ENCODE data around the gene PJA1.

PJA1 gene

GRCh38 chrX:69121321-69122000 lies 43.8 kb downstream of the PJA1 start:
- Histone ChIP-seq H3K36me3 (ENCODE audit: control insufficient read depth, insufficient read depth, low read length) (no peaks in the 10 kb centered on the region), H3K27ac (ENCODE audit: insufficient read depth, low read length, poor library complexity, severe bottlenecking) (no peak overlapping the region)

GRCh38 chrX:69120476-69120875 lies 44.8 kb downstream of the PJA1 start:
- H3K4me1 ChIP-seq (ENCODE audit: control insufficient read depth, insufficient read depth, low read length, poor library complexity, severe bottlenecking), result no peaks in the 10 kb centered on the region
- H3K36me3 ChIP-seq (ENCODE audit: control insufficient read depth, insufficient read depth, low read length), result no peaks in the 10 kb centered on the region
- no peak overlapping the region for H3K27ac ChIP-seq (ENCODE audit: insufficient read depth, low read length, poor library complexity, severe bottlenecking)

More at GRCh38 chrX:69121321-69122000, 43.8 kb downstream of the PJA1 start:
- Histone ChIP-seq H3K4me3 (ENCODE audit: insufficient read depth, low read depth, low read length, poor library complexity, severe bottlenecking) (no peak overlapping the region), H3K4me1 (ENCODE audit: control insufficient read depth, insufficient read depth, low read length, poor library complexity, severe bottlenecking) (no peaks in the 10 kb centered on the region), H3K27me3 (replicated peaks; ENCODE audit: control insufficient read depth, insufficient read depth, low read length, poor library complexity, severe bottlenecking) (no peaks in the 10 kb centered on the region), H3K9me3 (ENCODE audit: control insufficient read depth, low read length) (no peaks in the 10 kb centered on the region)
- DNase-seq, result no peak

GRCh38 chrX:69119122-69119521 lies 46.1 kb downstream of the PJA1 start:
- DNase-seq, result no peak
- H3K27ac ChIP-seq (ENCODE audit: insufficient read depth, low read length, poor library complexity, severe bottlenecking), result no peak overlapping the region
- H3K9me3 ChIP-seq (ENCODE audit: control insufficient read depth, low read length), result no peaks in the 10 kb centered on the region
- no peaks in the 10 kb centered on the region for H3K27me3 ChIP-seq (replicated peaks; ENCODE audit: control insufficient read depth, insufficient read depth, low read length, poor library complexity, severe bottlenecking)
- H3K4me3 ChIP-seq (ENCODE audit: insufficient read depth, low read depth, low read length, poor library complexity, severe bottlenecking), result no peak overlapping the region
- no peaks in the 10 kb centered on the region for H3K36me3 ChIP-seq (ENCODE audit: control insufficient read depth, insufficient read depth, low read length)
- no peaks in the 10 kb centered on the region for H3K4me1 ChIP-seq (ENCODE audit: control insufficient read depth, insufficient read depth, low read length, poor library complexity, severe bottlenecking)

More at GRCh38 chrX:69120476-69120875, 44.8 kb downstream of the PJA1 start:
- Histone ChIP-seq H3K27me3 (replicated peaks; ENCODE audit: control insufficient read depth, insufficient read depth, low read length, poor library complexity, severe bottlenecking) (no peaks in the 10 kb centered on the region), H3K4me3 (ENCODE audit: insufficient read depth, low read depth, low read length, poor library complexity, severe bottlenecking) (no peak overlapping the region), H3K9me3 (ENCODE audit: control insufficient read depth, low read length) (no peaks in the 10 kb centered on the region)
- DNase-seq, result no peak

GRCh38 chrX:69117876-69118526 lies 47.3 kb downstream of the PJA1 start:
- H3K4me1 ChIP-seq (ENCODE audit: control insufficient read depth, insufficient read depth, low read length, poor library complexity, severe bottlenecking), result no peaks in the 10 kb centered on the region
- DNase-seq, result no peak
- no peaks in the 10 kb centered on the region for H3K9me3 ChIP-seq (ENCODE audit: control insufficient read depth, low read length)
- no peak overlapping the region for H3K4me3 ChIP-seq (ENCODE audit: insufficient read depth, low read depth, low read length, poor library complexity, severe bottlenecking)
- H3K36me3 ChIP-seq (ENCODE audit: control insufficient read depth, insufficient read depth, low read length), result no peaks in the 10 kb centered on the region
- H3K27me3 ChIP-seq (replicated peaks; ENCODE audit: control insufficient read depth, insufficient read depth, low read length, poor library complexity, severe bottlenecking), result no peaks in the 10 kb centered on the region
- H3K27ac ChIP-seq (ENCODE audit: insufficient read depth, low read length, poor library complexity, severe bottlenecking), result no peak overlapping the region

- Histone ChIP-seq H3K4me1 (ENCODE audit: control insufficient read depth, insufficient read depth, low read length, poor library complexity, severe bottlenecking) (no peaks in the 10 kb centered on the region), H3K4me3 (ENCODE audit: insufficient read depth, low read depth, low read length, poor library complexity, severe bottlenecking) (no peak overlapping the region), H3K9me3 (ENCODE audit: control insufficient read depth, low read length) (no peaks in the 10 kb centered on the region), H3K27ac (ENCODE audit: insufficient read depth, low read length, poor library complexity, severe bottlenecking) (no peak overlapping the region), H3K27me3 (replicated peaks; ENCODE audit: control insufficient read depth, insufficient read depth, low read length, poor library complexity, severe bottlenecking) (no peaks in the 10 kb centered on the region), H3K36me3 (ENCODE audit: control insufficient read depth, insufficient read depth, low read length) (no peaks in the 10 kb centered on the region)
- DNase-seq, result no peak
Measured at GRCh38 chrX:69116077-69116476, 49.2 kb downstream of the PJA1 start.

DNA sequence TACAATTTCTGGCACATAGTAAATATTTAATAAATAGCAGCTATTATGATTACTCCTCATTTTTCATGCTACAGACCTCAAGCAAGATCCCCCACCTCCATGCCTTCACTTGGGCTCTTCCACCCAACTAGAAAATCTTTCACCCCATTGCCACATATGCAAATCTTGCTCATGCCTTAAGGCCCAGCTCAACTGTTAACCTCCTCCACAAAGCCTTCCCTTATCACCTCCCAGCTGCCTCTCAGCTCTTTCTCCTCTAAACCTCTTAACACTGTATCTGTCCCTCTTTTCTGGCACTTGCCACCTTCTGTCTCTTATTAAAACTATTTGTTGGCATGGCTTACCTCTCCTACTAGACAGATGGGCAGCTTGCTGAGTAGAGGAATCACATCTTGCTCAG lies 51.5 kb downstream of the PJA1 start:
- no peaks in the 10 kb centered on the region for H3K4me1 ChIP-seq (ENCODE audit: control insufficient read depth, insufficient read depth, low read length, poor library complexity, severe bottlenecking)
- no peak overlapping the region for H3K27ac ChIP-seq (ENCODE audit: insufficient read depth, low read length, poor library complexity, severe bottlenecking)
- no peaks in the 10 kb centered on the region for H3K36me3 ChIP-seq (ENCODE audit: control insufficient read depth, insufficient read depth, low read length)
- no peaks in the 10 kb centered on the region for H3K9me3 ChIP-seq (ENCODE audit: control insufficient read depth, low read length)
- no peak for DNase-seq
- no peak overlapping the region for H3K4me3 ChIP-seq (ENCODE audit: insufficient read depth, low read depth, low read length, poor library complexity, severe bottlenecking)
- H3K27me3 ChIP-seq (replicated peaks; ENCODE audit: control insufficient read depth, insufficient read depth, low read length, poor library complexity, severe bottlenecking), result no peaks in the 10 kb centered on the region

Data from effector memory CD4-positive, alpha-beta T cell (primary cell).